Measurements from ENCODE around the gene TIFAB. TPM values are rescaled to one million over a fixed set of nuclear protein-coding genes. Genes with fewer than 3 reads are reported as not detected.

TIFAB gene
- total RNA-seq, 1 donor from 2014 or later = not detected

DNA sequence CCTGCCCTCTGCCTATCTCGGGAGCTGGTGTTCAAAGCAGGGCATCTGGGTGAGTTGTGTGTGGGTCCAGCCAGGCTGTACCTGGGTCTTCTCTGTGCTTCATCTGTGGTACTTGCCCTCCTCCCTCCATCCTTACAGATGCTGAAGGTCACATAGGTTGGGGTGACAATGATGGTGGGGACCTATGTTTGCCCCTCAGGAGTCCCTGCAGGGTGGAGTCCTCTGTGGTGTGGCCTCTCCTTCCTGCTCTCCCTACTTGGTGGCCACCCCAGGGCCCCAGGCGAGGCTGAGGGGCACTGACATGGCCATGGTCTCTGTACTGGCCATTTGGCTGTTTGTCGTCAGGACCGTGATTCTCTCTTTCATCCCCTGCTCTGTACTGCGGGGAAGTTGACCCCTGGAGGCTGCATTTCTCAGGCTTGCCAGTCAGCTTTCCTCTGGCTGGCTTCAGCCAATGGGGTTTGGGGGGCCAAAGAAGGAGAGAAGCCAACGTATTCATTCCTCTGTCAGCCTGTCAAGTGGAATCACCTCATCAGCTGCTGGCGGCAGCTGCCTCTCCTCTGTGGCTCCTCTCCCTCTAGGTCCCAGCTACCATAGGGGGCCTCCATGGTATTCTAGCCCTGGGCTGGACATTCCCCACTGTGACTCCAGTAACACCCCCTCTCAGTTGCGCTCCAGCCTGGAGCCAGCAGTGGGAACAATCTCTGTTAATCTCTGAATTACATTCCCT, 9.6 kb downstream of the TIFAB start:
- TF ChIP-seq, protein P1, sequence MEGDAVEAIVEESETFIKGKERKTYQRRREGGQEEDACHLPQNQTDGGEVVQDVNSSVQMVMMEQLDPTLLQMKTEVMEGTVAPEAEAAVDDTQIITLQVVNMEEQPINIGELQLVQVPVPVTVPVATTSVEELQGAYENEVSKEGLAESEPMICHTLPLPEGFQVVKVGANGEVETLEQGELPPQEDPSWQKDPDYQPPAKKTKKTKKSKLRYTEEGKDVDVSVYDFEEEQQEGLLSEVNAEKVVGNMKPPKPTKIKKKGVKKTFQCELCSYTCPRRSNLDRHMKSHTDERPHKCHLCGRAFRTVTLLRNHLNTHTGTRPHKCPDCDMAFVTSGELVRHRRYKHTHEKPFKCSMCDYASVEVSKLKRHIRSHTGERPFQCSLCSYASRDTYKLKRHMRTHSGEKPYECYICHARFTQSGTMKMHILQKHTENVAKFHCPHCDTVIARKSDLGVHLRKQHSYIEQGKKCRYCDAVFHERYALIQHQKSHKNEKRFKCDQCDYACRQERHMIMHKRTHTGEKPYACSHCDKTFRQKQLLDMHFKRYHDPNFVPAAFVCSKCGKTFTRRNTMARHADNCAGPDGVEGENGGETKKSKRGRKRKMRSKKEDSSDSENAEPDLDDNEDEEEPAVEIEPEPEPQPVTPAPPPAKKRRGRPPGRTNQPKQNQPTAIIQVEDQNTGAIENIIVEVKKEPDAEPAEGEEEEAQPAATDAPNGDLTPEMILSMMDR (IDR thresholded peaks at IDR 0.05) = no peak
- TF ChIP-seq POLR2A (IDR thresholded peaks at IDR 0.05) = no peak
- no peak for TF ChIP-seq POLR2AphosphoS5 (IDR thresholded peaks at IDR 0.05; ENCODE audit: insufficient read depth in 1 of 2, low read depth in 1 of 2)
- Histone ChIP-seq H3K4me1 (no peaks in the 10 kb centered on the region), H3K36me3 (no peaks in the 10 kb centered on the region), H3K9me3 (no peaks in the 10 kb centered on the region), H3K27me3 (no peaks in the 10 kb centered on the region), H3K27ac (no peak overlapping the region), H3K4me3 (no peak overlapping the region)
- DNase-seq (ENCODE audit: extremely low spot score in 2 of 2) = peak; percentile 64 to 82
- intact Hi-C loops (cut with DNase I) = no loop called here

DNA sequence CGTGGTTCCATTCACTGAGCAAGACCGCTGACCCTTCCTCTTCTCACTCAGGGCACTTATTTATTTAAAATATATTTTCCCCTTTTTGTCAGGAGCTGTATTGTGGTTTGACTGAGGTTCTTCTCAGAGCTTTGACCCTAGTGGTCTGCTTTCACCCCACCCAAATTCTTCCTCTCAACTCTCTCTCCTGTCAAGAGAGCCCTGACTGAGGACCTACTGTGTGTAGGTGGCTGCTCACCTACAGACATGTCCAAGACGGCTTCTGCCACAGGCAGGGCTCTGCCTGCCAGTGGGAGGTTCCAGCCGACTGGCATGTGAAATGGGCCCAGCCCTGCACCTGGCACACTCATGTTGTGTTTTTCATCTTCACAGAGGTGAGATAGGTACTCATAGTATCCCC, 10.2 kb downstream of the TIFAB start:
- Histone ChIP-seq H3K27ac (no peak overlapping the region), H3K36me3 (no peaks in the 10 kb centered on the region), H3K9me3 (no peaks in the 10 kb centered on the region), H3K27me3 (no peaks in the 10 kb centered on the region), H3K4me1 (no peaks in the 10 kb centered on the region), H3K4me3 (no peak overlapping the region)
- TF ChIP-seq POLR2AphosphoS5 (IDR thresholded peaks at IDR 0.05; ENCODE audit: insufficient read depth in 1 of 2, low read depth in 1 of 2) (no peak), POLR2A (IDR thresholded peaks at IDR 0.05) (no peak)
- TF ChIP-seq, protein P1 (IDR thresholded peaks at IDR 0.05) = no peak
- DNase-seq (ENCODE audit: extremely low spot score in 2 of 2) = peak; percentile 49 to 67
- intact Hi-C loops (cut with DNase I) = no loop called here

DNA sequence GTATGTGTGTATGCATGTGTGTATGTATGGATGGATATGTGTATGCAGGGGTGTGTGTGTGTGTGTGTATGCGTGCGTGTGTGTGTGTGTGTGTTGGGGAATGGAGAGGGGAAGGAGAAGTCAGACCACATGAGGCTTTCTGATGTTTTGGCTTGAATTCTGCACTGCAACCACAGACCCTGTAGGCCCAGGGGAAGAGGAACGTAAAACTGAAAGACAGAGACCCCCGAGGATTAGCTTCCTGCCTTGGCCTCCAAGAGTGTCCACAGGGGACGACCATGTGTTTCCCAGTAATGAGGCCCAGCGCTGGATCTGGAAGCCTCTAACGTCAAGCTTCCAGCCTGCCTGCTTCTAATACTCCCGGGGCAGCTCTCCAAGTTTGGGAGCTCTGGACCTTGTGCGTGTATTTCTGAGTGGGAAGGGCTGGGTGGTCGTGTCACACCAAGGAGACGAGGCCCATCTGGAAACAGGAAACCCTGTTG, 10.8 kb downstream of the TIFAB start:
- Histone ChIP-seq H3K9me3 (no peaks in the 10 kb centered on the region), H3K4me3 (no peak overlapping the region), H3K27me3 (no peaks in the 10 kb centered on the region), H3K4me1 (no peaks in the 10 kb centered on the region), H3K27ac (no peak overlapping the region), H3K36me3 (no peaks in the 10 kb centered on the region)
- intact Hi-C loops (cut with DNase I) = no loop called here
- DNase-seq (ENCODE audit: extremely low spot score in 2 of 2) = peak; percentile 72 to 84
- no peak for TF ChIP-seq POLR2A (IDR thresholded peaks at IDR 0.05)
- TF ChIP-seq, protein P1 (IDR thresholded peaks at IDR 0.05) = no peak
- no peak for TF ChIP-seq POLR2AphosphoS5 (IDR thresholded peaks at IDR 0.05; ENCODE audit: insufficient read depth in 1 of 2, low read depth in 1 of 2)

DNA sequence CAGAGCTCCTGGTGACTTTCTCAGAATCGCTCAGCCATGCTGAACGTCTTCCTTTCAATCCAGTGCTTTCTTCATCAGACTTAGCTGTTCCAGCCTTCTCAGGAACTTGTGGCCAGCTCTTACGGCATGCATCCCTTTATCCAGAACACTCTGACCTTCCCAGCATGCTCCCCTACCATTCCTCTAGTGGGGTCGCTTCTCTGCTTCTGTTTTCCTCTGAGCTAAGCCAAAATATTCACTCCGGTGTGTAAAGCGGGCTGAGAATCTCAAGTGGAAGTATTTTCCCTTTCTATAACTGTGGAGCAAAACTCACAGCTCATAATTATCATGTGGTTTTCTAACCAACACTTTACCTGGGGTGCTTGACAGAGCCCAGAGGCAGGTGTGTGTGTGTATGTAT, 11.2 kb downstream of the TIFAB start:
- H3K27me3 ChIP-seq = no peaks in the 10 kb centered on the region
- peak in 1 of 2 donors; percentile 42 for DNase-seq (ENCODE audit: extremely low spot score in 2 of 2)
- intact Hi-C loops (cut with DNase I) = no loop called here
- no peaks in the 10 kb centered on the region for H3K4me1 ChIP-seq
- H3K27ac ChIP-seq = no peak overlapping the region
- no peaks in the 10 kb centered on the region for H3K9me3 ChIP-seq
- no peaks in the 10 kb centered on the region for H3K36me3 ChIP-seq
- no peak overlapping the region for H3K4me3 ChIP-seq
- TF ChIP-seq POLR2AphosphoS5 (IDR thresholded peaks at IDR 0.05; ENCODE audit: insufficient read depth in 1 of 2, low read depth in 1 of 2) (no peak), POLR2A (IDR thresholded peaks at IDR 0.05) (no peak)
- TF ChIP-seq, protein P1 (IDR thresholded peaks at IDR 0.05) = no peak
